Measurements from ENCODE around the gene SYNE1. TPM values are rescaled to one million over a fixed set of nuclear protein-coding genes. Genes with fewer than 3 reads are reported as not detected.
A peak's percentile ranks its signal among the peaks of the same experiment; 100 is the strongest.

SYNE1 gene
- total RNA-seq, 4 donors from 2014 or later, result 78.9 to 352 (median 113) TPM

- ATAC-seq (ENCODE audit: low FRiP score), result no peak
- no peak for TF ChIP-seq CTCF (IDR thresholded peaks at IDR 0.05)
- DNase-seq (ENCODE audit: low spot score), result no peak
These were observed 313.8 kb downstream of the SYNE1 start for GRCh38 chr6:152323376-152323775.

GRCh38 chr6:152318278-152318677, 318.9 kb downstream of the SYNE1 start:
- no peak for ATAC-seq (ENCODE audit: low FRiP score)
- TF ChIP-seq CTCF (IDR thresholded peaks at IDR 0.05), result no peak
- DNase-seq (ENCODE audit: low spot score), result no peak

- ATAC-seq (ENCODE audit: low FRiP score) (no peak), DNase-seq (ENCODE audit: low spot score) (no peak)
- no peak for TF ChIP-seq CTCF (IDR thresholded peaks at IDR 0.05)
These were observed 321.1 kb downstream of the SYNE1 start for GRCh38 chr6:152316024-152316423.

GRCh38 chr6:152314483-152314832, 322.7 kb downstream of the SYNE1 start:
- ATAC-seq (ENCODE audit: low FRiP score), result no peak
- TF ChIP-seq CTCF (IDR thresholded peaks at IDR 0.05), result no peak
- no peak for DNase-seq (ENCODE audit: low spot score)

GRCh38 chr6:152313542-152314482, 323.4 kb downstream of the SYNE1 start:
- DNase-seq (ENCODE audit: low spot score) (no peak), ATAC-seq (ENCODE audit: low FRiP score) (peak; percentile 22)
- no peak for TF ChIP-seq CTCF (IDR thresholded peaks at IDR 0.05)

GRCh38 chr6:152312434-152312833, 324.7 kb downstream of the SYNE1 start:
- no peak for TF ChIP-seq CTCF (IDR thresholded peaks at IDR 0.05)
- DNase-seq (ENCODE audit: low spot score) (no peak), ATAC-seq (ENCODE audit: low FRiP score) (no peak)

- no peak for ATAC-seq (ENCODE audit: low FRiP score)
- no peak for TF ChIP-seq CTCF (IDR thresholded peaks at IDR 0.05)
- no peak for DNase-seq (ENCODE audit: low spot score)
These were observed 326.7 kb downstream of the SYNE1 start for GRCh38 chr6:152310371-152310954.
